A549 (cell line): ENCODE data around the gene DDX18. TPM values are rescaled to one million over a fixed set of nuclear protein-coding genes. Genes with fewer than 3 reads are reported as not detected.

Source experiments
- ATAC-seq, 2 experiments: fragments of 200-7000 bp in 1 of 2; fragments of >200 bp in 1 of 2; cut with Nextera tagmentation in 1 of 2; cut with Tn5 transposase in 1 of 2; 3 replicates each; pipeline versions ENCODE4 v1.8.0 to v1.9.1; 2018 to 2020; ENCODE audit warnings: mild to moderate bottlenecking in 1 of 2, moderate library complexity in 1 of 2
- CTCF ChIA-PET: fragments of 300-600 bp; sonication (Branson Sonifier 250); formaldehyde crosslinking; extraction: SDS; loops from one replicate; lab custom pipeline; 2021; ENCODE audit warnings: antibody characterized with exemption, inconsistent platforms; lab: Yijun Ruan, JAX
- POLR2A ChIA-PET: fragments of 350-600 bp; formaldehyde crosslinking; extraction: SDS; loops from one replicate; lab custom pipeline; 2021; ENCODE audit warnings: antibody characterized with exemption, inconsistent platforms; lab: Yijun Ruan, JAX
- DNase-seq, 2 experiments: peaks; one replicate each; pipeline versions ENCODE4 v3.0.0 to v3.0.0-alpha.2; 2011 to 2016; ENCODE audit warnings: low read depth in 1 of 2, low spot score in 1 of 2
- FAIRE-seq: peaks from 2 replicates; lab custom pipeline; 2011; peaks lifted over from hg19 to GRCh38; lab: Jason Lieb, UNC
- H3K27ac ChIP-seq, 2 experiments: fragments of >200 bp; sonication (Bioruptor Twin); formaldehyde crosslinking; 3 replicates each; pipeline ENCODE4 v1.5.1; 2016 to 2017
- H3K4me1 ChIP-seq: fragments of >200 bp; sonication (Bioruptor Twin); formaldehyde crosslinking; 3 replicates; pipeline ENCODE4 v1.6.1; 2016
- H3K4me2 ChIP-seq: fragments of >200 bp; sonication (Bioruptor Twin); formaldehyde crosslinking; 3 replicates; pipeline ENCODE4 v1.6.1; 2016
- H3K4me3 ChIP-seq: fragments of >200 bp; sonication (Bioruptor Twin); formaldehyde crosslinking; 3 replicates; pipeline ENCODE4 v1.5.1; 2016
- H3K9me3 ChIP-seq: fragments of >200 bp; sonication (Bioruptor Twin); formaldehyde crosslinking; 3 replicates; pipeline ENCODE4 v1.6.1; 2016
- ATOH8 ChIP-seq: fragments of 250-450 bp; sonication (Bioruptor Pico); IDR thresholded peaks from 2 replicates; pipeline ENCODE4 v1.5.0; 2020; ENCODE audit warnings: low read depth, mild to moderate bottlenecking, moderate library complexity
- BHLHE40 ChIP-seq: IDR thresholded peaks from 2 replicates; pipeline ENCODE4 v1.6.1; 2012; ENCODE audit warnings: low read depth, low read length, inconsistent platforms
- CBX2 ChIP-seq: fragments of 200-600 bp; sonication (generic); IDR thresholded peaks from 2 replicates; pipeline ENCODE4 v1.6.1; 2016; ENCODE audit warnings: low read depth, mild to moderate bottlenecking, borderline replicate concordance
- CBX8 ChIP-seq: fragments of 200-600 bp; sonication (generic); IDR thresholded peaks from 2 replicates; pipeline ENCODE4 v1.6.1; 2016
- CHD4 ChIP-seq: fragments of 200-600 bp; sonication (generic); IDR thresholded peaks from 2 replicates; pipeline ENCODE4 v1.6.1; 2016; ENCODE audit warnings: antibody characterized with exemption, mild to moderate bottlenecking, borderline replicate concordance
- E2F6 ChIP-seq: IDR thresholded peaks from 2 replicates; pipeline ENCODE4 v1.6.1; 2012; ENCODE audit warnings: low read depth, borderline replicate concordance
- ELK1 ChIP-seq: fragments of 150-350 bp; IDR thresholded peaks from 2 replicates; pipeline ENCODE4 v1.6.1; 2014; ENCODE audit warnings: low read depth, mild to moderate bottlenecking, low read length
- EP300 ChIP-seq, 2 experiments: fragments of >200 bp; sonication (Bioruptor Twin); formaldehyde crosslinking; IDR thresholded peaks; 2 replicates in 1 of 2; 3 replicates in 1 of 2; pipeline ENCODE4 v1.6.1; 2016 to 2017
- FOSB ChIP-seq: fragments of 250-450 bp; sonication (Bioruptor Pico); IDR thresholded peaks from 2 replicates; pipeline ENCODE4 v1.5.0; 2020; ENCODE audit warnings: mild to moderate bottlenecking, moderate library complexity
- FOSL2 ChIP-seq, 2 experiments: fragments of 450-650 bp in 1 of 2; fragments of >200 bp in 1 of 2; sonication (Bioruptor Twin) in 1 of 2; formaldehyde crosslinking; IDR thresholded peaks; 2 replicates each; pipeline versions ENCODE4 v1.5.0 to v1.6.1; 2016 to 2020; ENCODE audit warnings: mild to moderate bottlenecking in 1 of 2, moderate library complexity in 1 of 2
- GATA3 ChIP-seq: IDR thresholded peaks from 2 replicates; pipeline ENCODE4 v1.6.1; 2012; ENCODE audit warnings: borderline replicate concordance
- HES2 ChIP-seq: fragments of >200 bp; sonication (Bioruptor Twin); formaldehyde crosslinking; IDR thresholded peaks from 2 replicates; pipeline ENCODE4 v1.6.1; 2016
- HEYL ChIP-seq: fragments of 250-450 bp; sonication (Bioruptor Pico); IDR thresholded peaks from 2 replicates; pipeline ENCODE4 v1.8.0; 2021; ENCODE audit warnings: mild to moderate bottlenecking, moderate library complexity
- HOXB13 ChIP-seq: fragments of 250-450 bp; sonication (Bioruptor Pico); IDR thresholded peaks from 2 replicates; pipeline ENCODE4 v1.5.0; 2020; ENCODE audit warnings: low read depth, mild to moderate bottlenecking, moderate library complexity
- JUN ChIP-seq, 2 experiments: fragments of >200 bp; sonication (Bioruptor Twin); formaldehyde crosslinking; IDR thresholded peaks; 2 replicates in 1 of 2; 3 replicates in 1 of 2; pipeline ENCODE4 v1.6.1; 2016 to 2017
- KDM1A ChIP-seq: fragments of 200-600 bp; sonication (generic); IDR thresholded peaks from 2 replicates; pipeline ENCODE4 v1.6.1; 2016; ENCODE audit warnings: low read depth, mild to moderate bottlenecking
- MYC ChIP-seq: IDR thresholded peaks from 2 replicates; pipeline ENCODE4 v1.6.1; 2012; ENCODE audit warnings: mild to moderate bottlenecking, inconsistent platforms, low read length, improper control_type of control experiment, borderline replicate concordance
- NFE2L2 ChIP-seq: fragments of 150-350 bp; conservative IDR thresholded peaks from 2 replicates; pipeline ENCODE4 v1.6.1; 2014; ENCODE audit warnings: low read length
- NR3C1 ChIP-seq: fragments of >200 bp; sonication (Bioruptor Twin); formaldehyde crosslinking; IDR thresholded peaks from 3 replicates; pipeline ENCODE4 v1.6.1; 2017
- PBX3 ChIP-seq: IDR thresholded peaks from 2 replicates; pipeline ENCODE4 v1.6.1; 2012
- POLR2AphosphoS2 ChIP-seq: conservative IDR thresholded peaks from 2 replicates; pipeline ENCODE4 v1.6.1; 2012; ENCODE audit warnings: low read length, improper control_type of control experiment, inconsistent platforms
- RARB ChIP-seq: fragments of 250-450 bp; sonication (Bioruptor Pico); IDR thresholded peaks from 2 replicates; pipeline ENCODE4 v1.8.0; 2021; ENCODE audit warnings: mild to moderate bottlenecking, moderate library complexity
- RCOR1 ChIP-seq: fragments of 150-350 bp; IDR thresholded peaks from 2 replicates; pipeline ENCODE4 v1.6.1; 2014; ENCODE audit warnings: antibody characterized with exemption, low read length, low read depth
- REST ChIP-seq: fragments of 200-600 bp; sonication (generic); IDR thresholded peaks from 2 replicates; pipeline ENCODE4 v1.6.1; 2016; ENCODE audit warnings: antibody characterized with exemption, mild to moderate bottlenecking, moderate library complexity
- RFX5 ChIP-seq: fragments of 450-650 bp; IDR thresholded peaks from 2 replicates; pipeline ENCODE4 v1.7.1; 2014; ENCODE audit warnings: antibody characterized with exemption, mild to moderate bottlenecking, moderate library complexity
- RNF2 ChIP-seq: fragments of 200-600 bp; sonication (generic); IDR thresholded peaks from 2 replicates; pipeline ENCODE4 v1.6.1; 2016; ENCODE audit warnings: low read depth, mild to moderate bottlenecking, antibody characterized with exemption, moderate library complexity, borderline replicate concordance
- ZFP36 ChIP-seq: fragments of 450-650 bp; IDR thresholded peaks from 2 replicates; pipeline ENCODE4 v1.6.1; 2014; ENCODE audit warnings: borderline replicate concordance; ENCODE audit not compliant: partially characterized antibody
- ZSCAN20 ChIP-seq: fragments of 250-450 bp; sonication (Bioruptor Pico); IDR thresholded peaks from 2 replicates; pipeline ENCODE4 v1.8.0; 2022; ENCODE audit warnings: mild to moderate bottlenecking, moderate library complexity
- WGBS: methylation state at CpG from one replicate; pipeline ENCODE4 v1.1.6; 2017; ENCODE audit errors: missing lambda C conversion rate; 5-methylcytosine and 5-hydroxymethylcytosine counted together
- polyA plus RNA-seq, 4 experiments: library from polyadenylated mRNA; depleted of rRNA in 3 of 4; stranded (reverse); fragments of >200 nt; fragmentation: RNase III in 1 of 4; extraction: RNeasy Plus Mini Kit Qiagen cat#74134 plus additional on column Dnase treatment in 1 of 4; gene quantifications; 2 replicates in 3 of 4; 3 replicates in 1 of 4; pipeline ENCODE4 v1.2.3, GENCODE V29; 2011 to 2017

Gene DDX18
- polyA plus RNA-seq, 2 of the 4 experiments (the other 2 are of a cell fraction): 66.6 to 115 TPM

GRCh38 chr2:117818921-117819320 is 4.4 kb downstream of the DDX18 start:
- ChIA-PET CTCF (interaction anchor here (1.0 kb wide), 1 partner anchor 11 kb away, joined by 3 read pairs; no protein-coding TSS in a partner anchor), POLR2A (no interaction called here)
- DNase-seq (no peak), ATAC-seq (no peak), FAIRE-seq (no peak)
- peaks cover 15% of the 10 kb centered on the region; the same call in 2 of the 3 replicates for H3K4me1 ChIP-seq
- no peak overlapping the region for H3K4me2 ChIP-seq
- H3K27ac ChIP-seq: no peak overlapping the region
- H3K4me3 ChIP-seq: no peak overlapping the region
- H3K9me3 ChIP-seq: no peaks in the 10 kb centered on the region
- WGBS: 89% methylated on average over 3 of the region's 3 CpGs
- TF ChIP-seq JUN (IDR thresholded peaks at IDR 0.05): no peak
- TF ChIP-seq CBX8: no peak
- TF ChIP-seq RFX5: no peak
- no peak for TF ChIP-seq HOXB13 (CRISPR knock-in tag)
- TF ChIP-seq BHLHE40: no peak
- TF ChIP-seq HES2: no peak
- TF ChIP-seq REST: no peak
- TF ChIP-seq POLR2AphosphoS2: no peak
- TF ChIP-seq RCOR1: no peak

- no peak; a peak in 1 of 6 replicates for ATAC-seq
- peaks cover 24% of the 10 kb centered on the region; the same call in 2 of the 3 replicates for H3K4me1 ChIP-seq
- TF ChIP-seq RNF2 (no peak), PBX3 (no peak), EP300 (IDR thresholded peaks at IDR 0.05) (no peak), ATOH8 (CRISPR knock-in tag) (no peak), E2F6 (no peak), RARB (no peak), HES2 (no peak), ELK1 (no peak), HEYL (CRISPR knock-in tag) (no peak), CHD4 (no peak), KDM1A (no peak), FOSL2 (IDR thresholded peaks at IDR 0.05) (no peak), FOSL2 (CRISPR knock-in tag; IDR thresholded peaks at IDR 0.05) (no peak), NR3C1 (no peak), MYC (no peak), ZFP36 (no peak), CBX2 (no peak), FOSB (CRISPR knock-in tag) (no peak), GATA3 (no peak), ZSCAN20 (no peak), NFE2L2 (no peak)
- no peak for DNase-seq
- no peak overlapping the region for H3K4me2 ChIP-seq
- CTCF ChIA-PET: interaction anchor here (1.0 to 2.7 kb wide), 2 partner anchors 22 to 183 kb away, joined by 3 to 12 read pairs; no protein-coding TSS in a partner anchor
- H3K4me3 ChIP-seq: no peak overlapping the region
- POLR2A ChIA-PET: no interaction called here
- no peak overlapping the region for H3K27ac ChIP-seq
- FAIRE-seq: no peak
- no peaks in the 10 kb centered on the region for H3K9me3 ChIP-seq
- WGBS: 100% methylated on average over 1 of the region's 1 CpG
Measured at GRCh38 chr2:117820444-117820843, 6.0 kb downstream of the DDX18 start.
